ENCODE measurements around the gene HTT. TPM values are rescaled to one million over a fixed set of nuclear protein-coding genes. Genes with fewer than 3 reads are reported as not detected.

HTT gene
- total RNA-seq, 2 donors from 2014 or later: 18.1 to 30.5 TPM

DNA sequence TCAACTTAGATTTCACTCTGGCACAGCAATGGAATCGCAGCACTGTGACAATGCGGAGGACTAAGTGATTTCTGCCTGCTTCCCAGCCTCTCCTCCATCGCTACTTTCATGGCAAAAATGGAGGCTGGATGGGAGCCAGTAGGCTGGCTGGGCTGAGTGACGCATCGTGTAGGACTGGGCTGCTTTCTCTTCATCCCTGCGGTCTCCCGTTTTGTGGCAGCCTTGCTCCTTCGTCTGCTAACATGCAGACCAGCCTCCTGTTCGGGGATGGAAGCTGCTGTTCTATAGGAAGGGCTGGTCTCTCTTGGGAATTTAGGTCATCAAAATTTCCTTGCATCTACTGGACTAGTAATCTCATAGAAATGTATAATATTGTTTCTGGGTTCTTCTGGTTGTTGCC lies 202.5 kb downstream of the HTT start:
- Histone ChIP-seq H3K27ac (no peak overlapping the region), H3K27me3 (no peaks in the 10 kb centered on the region), H3K4me1 (no peaks in the 10 kb centered on the region), H3K9me3 (no peaks in the 10 kb centered on the region), H3K4me3 (no peak overlapping the region), H3K36me3 (no peaks in the 10 kb centered on the region)
- no peak for TF ChIP-seq CTCF (IDR thresholded peaks at IDR 0.05)
- no peak for DNase-seq (ENCODE audit: low spot score)

GRCh38 chr4:3280466-3280865 lies 206.0 kb downstream of the HTT start:
- no peaks in the 10 kb centered on the region for H3K36me3 ChIP-seq
- no peak overlapping the region for H3K4me3 ChIP-seq
- no peaks in the 10 kb centered on the region for H3K4me1 ChIP-seq
- H3K27ac ChIP-seq: no peak overlapping the region
- H3K9me3 ChIP-seq: no peaks in the 10 kb centered on the region
- TF ChIP-seq CTCF (IDR thresholded peaks at IDR 0.05): no peak
- H3K27me3 ChIP-seq: no peaks in the 10 kb centered on the region
- DNase-seq (ENCODE audit: low spot score): no peak

GRCh38 chr4:3283483-3283882 lies 209.0 kb downstream of the HTT start:
- no peak overlapping the region for H3K4me3 ChIP-seq
- H3K27me3 ChIP-seq: no peaks in the 10 kb centered on the region
- DNase-seq (ENCODE audit: low spot score): no peak
- no peaks in the 10 kb centered on the region for H3K36me3 ChIP-seq
- H3K9me3 ChIP-seq: no peaks in the 10 kb centered on the region
- peaks cover 0 to 9% of the 10 kb centered on the region in 2 donors for H3K4me1 ChIP-seq
- H3K27ac ChIP-seq: no peak overlapping the region
- no peak for TF ChIP-seq CTCF (IDR thresholded peaks at IDR 0.05)

GRCh38 chr4:3283916-3284315 lies 209.4 kb downstream of the HTT start:
- Histone ChIP-seq H3K27me3 (no peaks in the 10 kb centered on the region), H3K36me3 (no peaks in the 10 kb centered on the region), H3K4me1 (peaks cover 0 to 13% of the 10 kb centered on the region in 2 donors), H3K9me3 (no peaks in the 10 kb centered on the region), H3K27ac (no peak overlapping the region), H3K4me3 (no peak overlapping the region)
- no peak for TF ChIP-seq CTCF (IDR thresholded peaks at IDR 0.05)
- DNase-seq (ENCODE audit: low spot score): no peak

- DNase-seq (ENCODE audit: low spot score): no peak
- Histone ChIP-seq H3K27me3 (no peaks in the 10 kb centered on the region), H3K4me1 (peaks cover 0 to 16% of the 10 kb centered on the region in 2 donors), H3K9me3 (no peaks in the 10 kb centered on the region), H3K27ac (no peak overlapping the region), H3K4me3 (no peak overlapping the region), H3K36me3 (no peaks in the 10 kb centered on the region)
- TF ChIP-seq CTCF (IDR thresholded peaks at IDR 0.05): no peak
These were observed 210.5 kb downstream of the HTT start for GRCh38 chr4:3284734-3285557.
